ENCODE results near the gene SPATA31C2. TPM values are rescaled to one million over a fixed set of nuclear protein-coding genes. Genes with fewer than 3 reads are reported as not detected.

The SPATA31C2 gene
- total RNA-seq, 2 experiments from 2014 or later = not detected

GRCh38 chr9:88184976-88185375, 46.7 kb upstream of the SPATA31C2 start:
- Histone ChIP-seq H3K79me2 (ENCODE audit: insufficient read depth, low read depth, low read length) (no peaks in the 10 kb centered on the region), H3K4me2 (ENCODE audit: low read length) (no peak overlapping the region), H2AFZ (ENCODE audit: low read length) (no peak overlapping the region), H3K36me3 (ENCODE audit: insufficient read depth, low read length) (no peaks in the 10 kb centered on the region), H3K4me3 (ENCODE audit: low read depth, low read length, poor library complexity, severe bottlenecking) (no peak overlapping the region), H3K9me3 (ENCODE audit: low read length) (no peaks in the 10 kb centered on the region), H3K4me1 (ENCODE audit: insufficient read depth, low read length, poor library complexity, severe bottlenecking) (no peaks in the 10 kb centered on the region), H3K9me2 (ENCODE audit: insufficient read depth, low read length) (no peaks in the 10 kb centered on the region), H4K20me1 (ENCODE audit: insufficient read depth, low read length) (no peaks in the 10 kb centered on the region), H3K27ac (ENCODE audit: low read depth, low read length, poor library complexity, severe bottlenecking) (no peak overlapping the region)
- TF ChIP-seq EZH2phosphoT487 (IDR thresholded peaks at IDR 0.05; ENCODE audit: borderline replicate concordance, low read depth, low read length) (no peak), CTCF (conservative IDR thresholded peaks at IDR 0.05; ENCODE audit: low read length) (no peak)
- DNase-seq (ENCODE audit: low spot score) = no peak
- ChIA-PET CTCF (ENCODE audit: unreplicated experiment) (no interaction called here), POLR2A (interaction anchor here (0.7 kb wide), 1 partner anchor 211 kb away, joined by 3 read pairs; no protein-coding TSS in a partner anchor)
- no TSS peak for BruUV-seq (replicated peaks)
- intact Hi-C loops (cut with micrococcal nuclease; ENCODE audit: unreplicated experiment) = no loop called here

GRCh38 chr9:88183798-88184495, 45.7 kb upstream of the SPATA31C2 start:
- Histone ChIP-seq H2AFZ (ENCODE audit: low read length) (no peak overlapping the region), H3K79me2 (ENCODE audit: insufficient read depth, low read depth, low read length) (no peaks in the 10 kb centered on the region), H3K36me3 (ENCODE audit: insufficient read depth, low read length) (no peaks in the 10 kb centered on the region), H4K20me1 (ENCODE audit: insufficient read depth, low read length) (no peaks in the 10 kb centered on the region), H3K9me2 (ENCODE audit: insufficient read depth, low read length) (no peaks in the 10 kb centered on the region), H3K27ac (ENCODE audit: low read depth, low read length, poor library complexity, severe bottlenecking) (no peak overlapping the region), H3K9me3 (ENCODE audit: low read length) (no peaks in the 10 kb centered on the region), H3K4me3 (ENCODE audit: low read depth, low read length, poor library complexity, severe bottlenecking) (no peak overlapping the region), H3K4me2 (ENCODE audit: low read length) (no peak overlapping the region), H3K4me1 (ENCODE audit: insufficient read depth, low read length, poor library complexity, severe bottlenecking) (no peaks in the 10 kb centered on the region)
- BruUV-seq (replicated peaks) = no TSS peak
- intact Hi-C loops (cut with micrococcal nuclease; ENCODE audit: unreplicated experiment) = no loop called here
- no peak for DNase-seq (ENCODE audit: low spot score)
- POLR2A ChIA-PET = no interaction called here
- TF ChIP-seq CTCF (conservative IDR thresholded peaks at IDR 0.05; ENCODE audit: low read length) (no peak), EZH2phosphoT487 (IDR thresholded peaks at IDR 0.05; ENCODE audit: borderline replicate concordance, low read depth, low read length) (no peak)
- CTCF ChIA-PET (ENCODE audit: unreplicated experiment) = no interaction called here

- Histone ChIP-seq H3K4me2 (ENCODE audit: low read length) (no peak overlapping the region), H4K20me1 (ENCODE audit: insufficient read depth, low read length) (no peaks in the 10 kb centered on the region), H3K79me2 (ENCODE audit: insufficient read depth, low read depth, low read length) (no peaks in the 10 kb centered on the region), H3K36me3 (ENCODE audit: insufficient read depth, low read length) (no peaks in the 10 kb centered on the region), H3K4me1 (ENCODE audit: insufficient read depth, low read length, poor library complexity, severe bottlenecking) (no peaks in the 10 kb centered on the region), H3K9me2 (ENCODE audit: insufficient read depth, low read length) (no peaks in the 10 kb centered on the region), H3K27ac (ENCODE audit: low read depth, low read length, poor library complexity, severe bottlenecking) (no peak overlapping the region), H3K4me3 (ENCODE audit: low read depth, low read length, poor library complexity, severe bottlenecking) (no peak overlapping the region), H2AFZ (ENCODE audit: low read length) (no peak overlapping the region), H3K9me3 (ENCODE audit: low read length) (no peaks in the 10 kb centered on the region)
- BruUV-seq (replicated peaks) = no TSS peak
- no peak for DNase-seq (ENCODE audit: low spot score)
- ChIA-PET POLR2A (no interaction called here), CTCF (ENCODE audit: unreplicated experiment) (no interaction called here)
- TF ChIP-seq CTCF (conservative IDR thresholded peaks at IDR 0.05; ENCODE audit: low read length) (no peak), EZH2phosphoT487 (IDR thresholded peaks at IDR 0.05; ENCODE audit: borderline replicate concordance, low read depth, low read length) (no peak)
- intact Hi-C loops (cut with micrococcal nuclease; ENCODE audit: unreplicated experiment) = no loop called here
Measured at GRCh38 chr9:88182501-88182900, 44.2 kb upstream of the SPATA31C2 start.
